Chondrocyte (in vitro differentiated cells): ENCODE data around the gene ANGPTL4. TPM values are rescaled to one million over a fixed set of nuclear protein-coding genes. Genes with fewer than 3 reads are reported as not detected.

Source experiments
- DNase-seq: peaks from one replicate; pipeline ENCODE4 v3.0.0; 2021; ENCODE audit warnings: mixed read lengths, low spot score
- H3K27ac Mint-ChIP-seq: one replicate; pipeline ENCODE4 v1.8.0; 2021; ENCODE audit warnings: mild to moderate bottlenecking, moderate library complexity, mixed read lengths; ENCODE audit not compliant: unreplicated experiment
- H3K27me3 Mint-ChIP-seq: 2 replicates; pipeline ENCODE4 v1.8.0; 2021; ENCODE audit warnings: low read depth, mixed read lengths
- H3K36me3 Mint-ChIP-seq: 2 replicates; pipeline ENCODE4 v1.8.0; 2021; ENCODE audit warnings: low read depth, mixed read lengths
- H3K4me1 Mint-ChIP-seq: 2 replicates; pipeline ENCODE4 v1.8.0; 2021; ENCODE audit warnings: low read depth, mild to moderate bottlenecking, mixed read lengths
- H3K4me3 Mint-ChIP-seq: one replicate; pipeline ENCODE4 v1.8.0; 2021; ENCODE audit warnings: mild to moderate bottlenecking, moderate library complexity, mixed read lengths; ENCODE audit not compliant: unreplicated experiment
- H3K9me3 Mint-ChIP-seq: 2 replicates; pipeline ENCODE4 v1.8.0; 2021; ENCODE audit warnings: low read depth, mixed read lengths
- CTCF ChIP-seq: fragments of 200-600 bp; sonication (generic); IDR thresholded peaks from 2 replicates; pipeline ENCODE4 v1.5.0; 2021; ENCODE audit warnings: antibody characterized with exemption, mild to moderate bottlenecking, moderate library complexity
- total RNA-seq: library from RNA; stranded (reverse); gene quantifications from 3 replicates; pipeline ENCODE4 v1.2.1, GENCODE V29; 2021

The ANGPTL4 gene
- total RNA-seq, 1 donor from 2014 or later: 127 TPM

GRCh38 chr19:8324186-8325050 lies 39.5 kb upstream of the ANGPTL4 start:
- H3K27me3 Mint-ChIP-seq: no peaks in the 10 kb centered on the region
- peaks cover 5% of the 10 kb centered on the region for H3K9me3 Mint-ChIP-seq
- no peak for DNase-seq
- TF ChIP-seq CTCF: peak; percentile 13
- H3K36me3 Mint-ChIP-seq: peaks cover 15% of the 10 kb centered on the region
- H3K27ac Mint-ChIP-seq: no peak overlapping the region
- H3K4me1 Mint-ChIP-seq: peaks cover 28% of the 10 kb centered on the region
- no peak overlapping the region for H3K4me3 Mint-ChIP-seq

- Mint-ChIP-seq H3K27ac (no peak overlapping the region), H3K4me3 (no peak overlapping the region), H3K9me3 (peaks cover 5% of the 10 kb centered on the region), H3K27me3 (no peaks in the 10 kb centered on the region), H3K36me3 (peaks cover 15% of the 10 kb centered on the region), H3K4me1 (peaks cover 18% of the 10 kb centered on the region)
- TF ChIP-seq CTCF: no peak
- DNase-seq: no peak
Measured at GRCh38 chr19:8325454-8325853, 38.5 kb upstream of the ANGPTL4 start.

GRCh38 chr19:8329996-8330395 lies 34.0 kb upstream of the ANGPTL4 start:
- TF ChIP-seq CTCF: no peak
- no peak overlapping the region for H3K27ac Mint-ChIP-seq
- DNase-seq: no peak
- H3K4me3 Mint-ChIP-seq: no peak overlapping the region
- H3K9me3 Mint-ChIP-seq: peaks cover 5% of the 10 kb centered on the region
- peaks cover 4% of the 10 kb centered on the region for H3K4me1 Mint-ChIP-seq
- peaks cover 4% of the 10 kb centered on the region for H3K36me3 Mint-ChIP-seq
- H3K27me3 Mint-ChIP-seq: peaks cover 6% of the 10 kb centered on the region

- Mint-ChIP-seq H3K27ac (no peak overlapping the region), H3K4me3 (no peak overlapping the region), H3K36me3 (peaks cover 4% of the 10 kb centered on the region), H3K27me3 (peaks cover 10% of the 10 kb centered on the region), H3K9me3 (peaks cover 5% of the 10 kb centered on the region), H3K4me1 (peaks cover 4% of the 10 kb centered on the region)
- TF ChIP-seq CTCF: no peak
- no peak for DNase-seq
Measured at GRCh38 chr19:8331263-8331845, 32.6 kb upstream of the ANGPTL4 start.

- peaks cover 4% of the 10 kb centered on the region for H3K4me1 Mint-ChIP-seq
- no peaks in the 10 kb centered on the region for H3K9me3 Mint-ChIP-seq
- no peak overlapping the region for H3K4me3 Mint-ChIP-seq
- no peak for DNase-seq
- H3K36me3 Mint-ChIP-seq: no peaks in the 10 kb centered on the region
- TF ChIP-seq CTCF: no peak
- peaks cover 14% of the 10 kb centered on the region for H3K27me3 Mint-ChIP-seq
- H3K27ac Mint-ChIP-seq: no peak overlapping the region
Measured at GRCh38 chr19:8332976-8333766, 30.8 kb upstream of the ANGPTL4 start.
